T follicular helper cell (primary cell): Measurements from ENCODE around the gene OPRD1.
A peak's percentile ranks its signal among the peaks of the same experiment; 100 is the strongest.

Experiments
- DNase-seq: peaks from one replicate; pipeline ENCODE4 v3.0.0-alpha.2; 2020; ENCODE audit warnings: low read depth

OPRD1 gene

DNA sequence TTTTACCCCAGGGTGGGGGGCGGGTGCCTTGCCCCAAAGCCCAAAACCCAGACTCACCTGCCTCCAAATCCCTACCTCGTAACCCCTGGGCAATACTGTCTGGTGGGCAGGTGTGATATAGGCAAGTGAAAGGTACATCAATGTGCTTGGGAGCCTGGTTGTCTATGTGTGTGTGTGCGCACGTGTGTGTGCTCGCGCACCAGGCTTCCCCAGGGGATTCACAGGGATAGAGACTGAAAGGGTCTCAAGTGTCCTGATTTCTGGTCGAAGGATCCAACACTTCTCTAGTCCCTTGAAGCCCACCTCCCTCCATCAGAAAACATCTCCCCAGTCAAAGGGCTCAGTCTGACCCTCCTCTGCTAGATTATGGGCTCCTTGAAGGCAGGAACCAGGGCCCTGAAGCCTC is 73.5 kb downstream of the OPRD1 start:
- DNase-seq, result no peak

DNA sequence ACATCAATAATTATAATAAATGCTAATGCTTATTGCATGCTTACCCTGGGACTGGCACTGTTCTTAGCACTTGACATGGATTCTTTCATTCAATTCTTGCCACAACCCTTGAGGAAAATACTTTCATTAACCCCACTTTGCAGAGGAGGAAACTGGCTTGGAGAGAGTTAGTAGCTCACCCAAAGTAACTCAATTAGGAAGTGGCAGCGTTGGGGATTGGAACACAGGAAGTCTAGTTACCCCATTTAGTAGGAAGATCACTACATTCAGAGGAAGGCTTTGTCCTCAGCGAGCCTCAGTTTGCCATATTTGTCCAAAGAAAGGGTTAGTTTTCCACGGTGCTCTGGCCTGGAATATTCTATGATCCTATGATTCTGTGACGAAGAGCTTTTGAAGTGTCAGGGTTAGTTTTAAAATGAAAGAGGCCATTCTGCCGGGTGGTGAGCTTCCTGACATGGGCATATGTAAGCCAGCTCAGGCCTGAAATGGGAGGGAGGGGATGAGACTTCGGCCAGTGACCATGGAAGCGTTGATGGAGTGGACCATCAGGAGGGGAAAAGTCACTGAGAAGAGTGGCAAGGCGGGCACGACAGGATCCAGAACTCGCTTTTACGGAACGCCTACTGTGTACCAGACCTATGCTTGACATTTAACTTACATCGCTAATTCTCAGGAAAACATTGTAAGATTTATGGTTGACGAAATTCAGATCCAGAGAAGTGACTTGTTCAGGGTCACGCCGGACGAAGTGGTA is 74.2 kb downstream of the OPRD1 start:
- DNase-seq, result no peak

DNA sequence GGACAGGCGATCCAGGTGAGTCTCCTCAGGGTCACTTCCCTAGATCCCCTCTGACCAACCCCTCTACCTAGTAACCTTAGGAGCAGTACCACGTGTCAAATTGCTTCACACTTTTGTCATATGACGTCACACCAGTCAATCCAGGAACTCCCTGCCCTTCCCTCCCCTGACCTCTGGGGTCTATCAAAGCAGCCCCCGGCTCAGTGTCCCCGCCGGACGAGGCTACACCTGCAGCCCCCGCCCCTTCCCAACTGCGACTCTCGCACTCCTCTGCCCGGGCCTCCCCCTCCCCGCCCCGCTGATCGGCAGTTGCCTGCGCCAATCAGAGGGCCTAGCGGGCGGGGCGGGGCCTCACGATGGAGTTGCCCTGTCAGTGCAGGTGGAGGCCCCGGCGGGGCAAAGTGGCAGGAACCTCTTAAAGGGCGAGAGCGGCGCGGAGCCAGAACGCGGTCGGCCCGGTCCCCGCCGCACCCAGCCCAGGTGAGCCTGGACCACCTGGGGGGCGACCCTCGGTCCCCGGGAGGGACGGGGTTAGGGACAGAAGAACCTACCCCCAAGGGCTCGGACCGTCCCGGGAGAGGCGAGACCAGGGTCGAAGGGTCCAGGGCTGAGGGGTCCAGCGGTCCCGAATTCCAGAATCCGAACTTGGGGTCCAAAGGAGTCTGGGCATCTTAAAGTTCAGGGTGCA is 74.9 kb downstream of the OPRD1 start:
- peak; percentile 88 for DNase-seq

DNA sequence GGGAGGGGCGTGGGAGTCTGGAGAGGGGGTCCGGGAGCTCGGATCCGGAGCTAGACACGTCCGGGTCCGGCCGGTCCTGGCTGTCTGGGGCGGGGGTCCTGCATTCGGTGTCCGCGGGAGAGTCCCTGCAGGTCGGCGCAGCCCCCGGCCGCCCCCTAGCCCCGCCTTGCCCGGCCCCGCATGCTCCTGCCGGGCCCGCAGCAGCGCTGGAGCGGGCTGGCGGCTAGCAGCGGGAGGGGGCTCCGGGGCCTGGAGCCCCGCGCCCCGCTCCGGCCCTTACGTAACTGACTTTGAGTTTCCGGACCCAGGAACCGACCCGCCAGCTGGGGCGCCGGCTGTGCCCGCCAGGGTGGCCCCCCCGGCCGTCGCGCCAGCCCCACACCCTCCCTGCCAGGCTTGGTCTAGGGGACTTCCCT is 75.5 kb downstream of the OPRD1 start:
- DNase-seq, result peak; percentile 57

DNA sequence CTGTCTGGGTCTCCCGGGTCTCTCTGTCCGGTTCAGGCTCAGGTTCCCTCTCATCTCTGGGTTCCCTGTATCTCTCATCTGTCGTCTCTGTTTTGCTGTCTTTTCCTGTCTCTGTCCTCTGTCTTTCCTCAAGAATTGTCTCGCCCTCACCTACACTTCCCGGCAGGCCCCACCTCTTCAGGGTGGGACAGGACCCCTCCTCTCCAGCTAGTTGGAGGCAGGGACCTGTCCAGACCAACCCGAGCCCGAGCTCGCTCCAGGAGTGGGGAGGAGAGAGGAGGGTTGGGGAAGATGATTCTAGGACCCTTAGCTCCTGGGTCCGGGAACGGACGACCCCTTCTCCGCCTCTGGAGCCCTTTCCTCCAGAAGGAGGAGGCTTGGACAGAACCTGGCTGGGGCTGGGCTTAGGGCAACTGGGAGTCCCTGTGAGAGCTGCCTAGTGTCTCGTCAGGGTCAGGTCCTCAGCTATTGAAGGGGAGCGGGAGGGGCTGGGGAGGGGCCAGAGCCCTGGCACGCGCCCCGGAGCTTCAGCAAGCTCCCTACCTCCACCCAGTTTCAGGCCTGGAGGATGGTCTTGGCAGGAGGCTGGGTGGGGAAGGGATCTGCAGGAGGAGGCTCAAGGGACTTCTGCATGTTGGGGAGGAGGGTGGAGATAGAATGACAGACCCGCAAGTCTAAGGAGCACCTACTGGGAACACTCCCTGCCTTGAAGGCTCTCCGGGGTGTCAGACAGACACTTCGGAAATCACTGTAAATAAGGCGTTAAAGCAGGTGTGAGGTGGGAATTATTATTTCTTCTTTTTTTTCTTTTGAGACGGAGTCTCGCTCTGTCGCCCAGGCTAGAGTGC is 76.1 kb downstream of the OPRD1 start:
- no peak for DNase-seq

DNA sequence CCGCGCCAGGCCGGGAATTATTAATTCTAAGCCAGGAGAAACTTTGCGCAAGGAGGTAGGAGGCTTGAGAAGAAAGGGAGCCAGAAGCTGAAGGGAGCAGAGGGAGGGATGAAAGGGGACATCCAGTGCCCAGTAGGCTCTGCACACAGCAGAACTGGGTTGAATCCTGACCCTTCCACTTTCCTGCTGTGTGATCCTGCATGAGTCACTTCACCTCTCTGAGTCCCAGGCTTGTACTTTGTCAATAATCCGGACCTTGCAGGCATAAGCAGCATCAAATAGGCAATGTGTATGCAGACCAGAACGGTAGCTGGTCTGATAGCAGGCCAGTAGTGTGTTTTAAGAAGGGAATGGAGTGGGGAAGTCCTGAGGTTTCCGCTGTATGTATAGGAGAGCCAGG is 76.9 kb downstream of the OPRD1 start:
- DNase-seq, result no peak

DNA sequence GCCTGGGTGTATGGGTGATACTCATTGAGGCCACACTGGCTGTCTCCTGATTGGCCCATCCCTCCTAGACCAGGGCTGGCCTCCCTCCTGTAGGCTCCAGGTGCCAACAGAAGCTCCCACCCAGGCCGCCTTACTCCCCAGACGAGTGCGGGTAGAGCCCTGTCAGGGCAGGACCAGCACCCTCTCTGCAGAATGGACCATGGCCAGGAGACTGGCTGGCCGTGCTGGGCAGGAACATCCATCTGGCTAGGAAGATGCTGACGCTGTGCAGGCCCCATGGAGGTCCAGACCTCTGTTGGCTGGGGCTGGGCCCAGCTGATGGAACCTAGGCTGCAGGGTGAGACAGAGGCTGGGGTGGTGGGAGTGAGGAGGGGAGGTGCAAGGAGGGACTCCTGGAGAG is 77.4 kb downstream of the OPRD1 start:
- DNase-seq, result no peak

DNA sequence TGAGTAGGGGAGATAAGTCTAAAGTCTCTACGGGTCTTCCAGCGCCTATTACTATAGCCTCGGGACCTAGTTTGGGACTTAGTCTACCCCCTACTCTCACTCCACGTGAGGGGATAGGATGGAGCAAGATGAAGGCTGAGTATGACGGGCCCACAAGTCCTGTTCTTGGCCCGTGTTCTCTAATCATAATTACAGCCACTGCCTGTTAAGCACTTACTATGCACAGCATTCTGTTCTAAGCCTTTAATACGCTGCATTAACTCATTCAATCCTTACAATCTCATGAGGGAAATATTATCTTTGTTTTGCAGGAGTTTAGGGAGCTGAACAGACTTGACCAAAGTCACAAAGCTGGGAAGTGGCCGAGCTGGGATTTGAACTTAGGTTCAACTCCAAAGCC is 78.5 kb downstream of the OPRD1 start:
- DNase-seq, result no peak

DNA sequence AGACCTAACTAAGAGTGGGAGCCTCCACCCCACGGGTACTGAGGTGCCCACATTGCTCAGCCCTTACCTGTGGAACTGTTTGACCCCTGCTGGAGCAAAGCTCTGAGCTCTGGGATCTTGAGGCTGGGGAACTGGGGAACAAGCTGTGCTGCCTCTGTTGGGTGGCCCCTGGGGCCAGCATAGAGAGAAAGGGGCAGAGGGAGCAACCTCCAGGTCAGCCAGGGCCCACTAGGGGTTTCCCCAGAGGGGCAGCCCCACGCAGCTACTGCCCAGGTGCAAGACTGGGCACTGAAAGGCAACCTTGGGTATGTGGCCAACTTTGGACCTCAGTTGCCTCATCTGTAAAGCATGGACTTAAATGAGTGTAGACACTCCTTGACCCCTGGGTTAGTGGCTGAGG is 78.9 kb downstream of the OPRD1 start:
- DNase-seq, result no peak

DNA sequence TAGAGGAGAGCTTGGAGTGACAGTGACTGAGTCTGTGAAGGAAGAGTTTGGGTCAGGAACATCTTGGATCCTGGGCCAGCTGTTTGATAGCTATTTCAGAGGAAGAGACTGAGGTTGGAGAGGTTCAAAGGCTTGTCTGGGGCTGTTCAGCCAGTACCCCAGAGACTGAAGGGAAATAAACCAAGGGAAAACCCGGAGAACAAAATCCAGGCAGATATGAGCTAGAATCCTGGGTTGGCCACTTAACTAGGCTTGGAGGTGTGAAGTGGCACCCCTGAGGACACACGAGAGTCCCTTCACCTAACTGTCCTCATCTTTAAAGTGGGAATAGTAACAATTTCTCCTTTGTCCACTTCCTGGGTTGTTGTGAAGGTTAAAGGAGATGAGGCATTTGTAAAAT is 79.3 kb downstream of the OPRD1 start:
- DNase-seq, result no peak

DNA sequence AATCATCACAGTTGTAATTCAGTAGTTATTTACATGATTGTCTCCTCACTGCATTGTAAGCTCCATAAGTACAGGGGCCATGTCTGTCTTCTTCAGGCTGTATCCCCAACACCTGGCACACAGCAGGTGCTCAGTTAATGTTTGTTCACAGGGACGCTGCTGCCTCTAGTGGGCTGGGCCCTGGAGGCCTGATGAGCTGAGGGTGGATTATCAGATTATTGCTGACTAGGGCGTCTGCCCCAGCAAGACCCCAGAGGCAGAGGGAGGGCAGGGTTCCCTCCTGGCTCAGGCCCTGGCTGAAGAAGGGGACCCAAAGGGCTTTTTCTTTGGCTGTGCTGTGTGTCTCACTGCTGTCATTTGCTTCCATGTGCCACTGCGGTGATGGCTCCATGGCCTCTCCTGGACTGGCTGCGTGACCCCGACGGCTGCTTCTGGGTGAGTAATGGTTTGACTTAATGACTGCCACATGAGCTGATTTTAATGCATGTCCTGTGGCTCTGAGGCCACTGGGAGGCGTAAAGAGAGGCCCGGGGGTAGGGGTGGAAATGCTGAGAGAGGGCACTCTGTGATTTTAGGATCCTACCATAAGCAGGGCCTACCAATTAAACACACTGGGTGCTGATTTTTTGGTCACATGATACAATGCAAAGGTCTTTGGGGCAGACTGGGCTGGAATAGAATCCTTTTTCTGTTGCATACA is 81.6 kb downstream of the OPRD1 start:
- DNase-seq, result no peak

DNA sequence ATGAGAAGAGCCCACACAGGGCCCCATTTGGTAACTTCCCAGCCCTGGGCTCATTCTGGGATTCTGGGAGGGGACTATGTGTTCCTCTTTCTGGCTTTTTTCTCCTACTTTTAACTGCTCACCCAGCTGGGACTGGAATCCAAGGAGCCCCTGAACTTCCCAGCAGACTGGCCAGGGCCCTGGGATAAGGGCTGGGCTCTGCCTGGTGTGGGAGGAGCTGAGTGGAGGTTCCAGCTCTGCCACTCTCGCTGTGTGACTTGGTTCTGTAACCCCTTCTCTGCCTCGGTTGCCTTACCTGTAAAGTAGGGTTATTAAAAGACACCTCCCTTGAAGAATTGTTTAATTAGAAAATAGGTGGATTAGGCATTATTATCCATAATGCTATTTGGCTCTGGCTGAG is 82.8 kb downstream of the OPRD1 start:
- no peak for DNase-seq

DNA sequence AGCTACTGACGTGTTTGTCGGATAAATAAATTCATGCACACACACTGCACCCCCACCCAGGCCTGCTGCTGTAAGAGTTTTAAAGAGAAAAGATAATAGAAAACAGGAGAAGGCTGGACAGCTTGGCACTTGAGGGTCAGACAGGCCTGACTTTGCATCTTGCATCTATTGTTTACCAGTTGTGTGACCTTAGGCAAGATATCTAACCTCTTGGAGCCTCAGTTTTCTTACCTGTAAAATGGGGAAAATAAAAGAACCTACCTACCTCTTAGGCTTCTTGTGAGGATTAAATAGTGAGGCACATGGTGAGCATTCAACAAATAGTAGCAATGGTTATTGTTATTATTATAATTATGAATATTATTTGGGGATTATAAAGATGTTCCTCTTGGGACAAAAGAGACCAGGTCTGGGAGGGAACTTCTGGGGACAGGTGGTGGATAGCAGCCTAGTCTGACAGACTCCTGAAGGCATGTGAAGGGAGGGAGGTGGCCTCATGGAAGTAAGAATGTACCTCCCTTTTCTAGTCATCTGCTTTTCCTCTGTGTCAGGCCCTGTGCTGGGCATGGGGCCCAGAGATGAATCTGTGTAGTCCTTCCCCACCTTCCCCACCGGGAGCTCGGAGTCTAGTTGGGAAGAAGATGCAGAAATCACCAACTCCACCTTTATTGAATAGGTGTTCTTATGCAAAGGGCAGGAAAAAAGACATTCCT is 84.1 kb downstream of the OPRD1 start:
- DNase-seq, result no peak

DNA sequence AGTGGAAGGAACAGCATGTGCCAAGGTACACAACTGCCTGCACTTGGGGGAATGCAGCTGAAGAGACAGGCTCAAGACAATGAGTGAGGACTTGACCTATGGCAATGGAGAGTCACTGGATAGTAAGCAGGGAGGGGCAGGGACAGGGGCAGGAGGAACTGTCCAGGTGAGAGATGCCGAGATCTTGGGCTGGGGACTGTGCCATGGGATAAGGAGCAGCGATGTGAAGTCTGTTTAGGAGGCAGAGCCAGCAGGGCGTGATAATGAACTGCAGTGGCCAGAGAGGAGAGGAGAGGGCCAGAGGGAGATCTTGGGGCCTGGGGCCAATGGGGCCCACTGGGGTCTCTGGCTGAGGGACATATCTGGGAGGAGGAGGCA is 84.6 kb downstream of the OPRD1 start:
- no peak for DNase-seq

DNA sequence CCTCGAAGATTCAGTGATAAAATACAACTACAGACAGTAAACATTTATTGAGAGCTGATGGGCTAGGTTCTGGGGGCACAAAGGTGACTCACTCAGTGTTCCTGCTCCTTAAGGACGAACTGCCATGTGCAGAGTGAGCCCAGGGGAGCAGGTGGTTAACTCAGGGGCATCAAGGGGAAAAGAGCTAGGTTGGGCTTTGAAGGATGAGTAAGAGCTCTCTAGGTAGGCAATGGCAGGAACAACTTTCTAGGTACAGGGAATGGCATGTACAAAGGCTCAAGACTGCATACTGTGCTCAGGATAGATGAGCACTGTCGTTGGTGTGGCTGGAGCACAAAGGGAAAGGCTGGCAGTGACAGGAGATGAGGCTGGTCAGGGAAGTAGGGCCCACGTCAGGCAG is 85.8 kb downstream of the OPRD1 start:
- DNase-seq, result no peak

DNA sequence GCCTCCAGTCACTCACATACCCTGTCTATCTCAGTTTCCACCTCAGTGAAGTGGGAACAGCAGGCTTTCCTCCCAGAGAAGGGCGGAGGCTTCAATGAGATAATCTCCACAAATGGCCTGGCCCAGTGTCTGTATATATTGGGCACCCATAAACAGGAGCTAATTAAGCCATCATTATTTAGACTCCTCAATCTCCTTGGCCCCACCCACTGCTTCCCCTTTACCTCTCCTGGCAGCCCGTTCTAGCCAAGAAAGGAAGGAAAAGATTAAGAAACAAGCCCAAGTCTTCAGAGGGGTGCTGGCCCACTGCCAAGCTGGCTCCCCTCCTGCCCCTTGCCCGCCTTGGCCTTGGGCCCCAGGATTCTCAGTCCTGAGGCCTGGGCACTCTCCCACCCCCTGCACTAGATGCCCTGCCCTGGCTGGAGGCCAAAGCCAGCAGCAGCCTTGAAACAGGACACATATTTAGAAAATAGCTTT is 86.5 kb downstream of the OPRD1 start:
- no peak for DNase-seq

DNA sequence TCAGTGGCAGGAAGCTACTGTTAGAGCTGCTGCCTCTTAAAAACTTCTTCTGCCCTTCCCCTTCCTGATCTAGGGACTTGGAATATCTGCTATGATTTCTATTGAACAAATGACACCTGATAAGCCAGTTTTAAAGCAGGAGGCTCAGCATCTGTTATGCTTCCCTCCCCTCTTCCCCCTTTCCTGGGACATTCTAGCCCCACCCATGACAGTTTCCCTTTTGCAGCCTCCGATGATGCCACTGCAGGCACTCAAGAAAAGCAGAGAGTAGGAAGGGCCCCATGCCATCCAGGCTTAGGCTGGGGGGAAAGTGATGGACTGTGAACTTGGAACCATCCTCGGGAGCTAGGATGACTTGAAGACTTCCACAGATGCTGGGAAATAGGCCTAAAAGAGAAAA is 87.3 kb downstream of the OPRD1 start:
- no peak for DNase-seq

DNA sequence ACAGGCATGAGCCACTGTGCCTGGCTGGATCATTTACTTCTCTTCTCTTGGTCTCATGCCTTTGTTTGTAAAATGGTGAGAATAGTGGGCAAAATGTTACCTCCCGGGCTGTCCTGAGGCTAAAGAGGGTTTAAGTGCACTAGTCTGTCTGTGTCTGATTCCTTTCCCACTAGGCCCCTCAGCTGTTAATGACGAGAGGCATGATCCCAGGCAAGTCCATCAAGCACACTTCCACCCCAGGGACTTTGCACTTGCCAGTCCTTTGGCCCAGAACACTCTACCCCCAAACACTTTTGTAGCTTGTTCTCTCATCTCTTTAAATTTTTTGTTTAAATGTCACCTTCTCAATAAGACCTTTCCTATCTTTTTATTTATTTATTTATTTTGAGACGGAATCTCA is 88.6 kb downstream of the OPRD1 start:
- DNase-seq, result no peak

DNA sequence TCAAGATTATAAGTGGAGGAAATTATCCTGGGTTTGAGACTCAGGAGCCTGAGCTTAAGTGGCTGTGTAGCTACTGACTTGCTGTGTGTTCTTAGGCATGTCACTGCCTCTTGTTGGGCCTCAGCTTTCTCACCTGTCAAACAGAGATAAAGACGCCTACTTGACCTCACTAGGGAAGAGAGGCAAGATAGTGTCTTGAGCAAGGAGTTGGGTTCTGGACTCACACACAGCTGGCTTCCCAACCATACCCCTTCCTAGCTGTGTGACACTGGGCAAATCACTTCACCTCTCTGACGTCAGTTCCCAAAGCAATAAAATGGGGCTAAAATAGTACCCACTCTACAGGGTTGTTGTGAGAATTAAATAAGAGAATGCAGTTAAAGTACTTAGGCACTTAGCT is 90.8 kb downstream of the OPRD1 start:
- no peak for DNase-seq

DNA sequence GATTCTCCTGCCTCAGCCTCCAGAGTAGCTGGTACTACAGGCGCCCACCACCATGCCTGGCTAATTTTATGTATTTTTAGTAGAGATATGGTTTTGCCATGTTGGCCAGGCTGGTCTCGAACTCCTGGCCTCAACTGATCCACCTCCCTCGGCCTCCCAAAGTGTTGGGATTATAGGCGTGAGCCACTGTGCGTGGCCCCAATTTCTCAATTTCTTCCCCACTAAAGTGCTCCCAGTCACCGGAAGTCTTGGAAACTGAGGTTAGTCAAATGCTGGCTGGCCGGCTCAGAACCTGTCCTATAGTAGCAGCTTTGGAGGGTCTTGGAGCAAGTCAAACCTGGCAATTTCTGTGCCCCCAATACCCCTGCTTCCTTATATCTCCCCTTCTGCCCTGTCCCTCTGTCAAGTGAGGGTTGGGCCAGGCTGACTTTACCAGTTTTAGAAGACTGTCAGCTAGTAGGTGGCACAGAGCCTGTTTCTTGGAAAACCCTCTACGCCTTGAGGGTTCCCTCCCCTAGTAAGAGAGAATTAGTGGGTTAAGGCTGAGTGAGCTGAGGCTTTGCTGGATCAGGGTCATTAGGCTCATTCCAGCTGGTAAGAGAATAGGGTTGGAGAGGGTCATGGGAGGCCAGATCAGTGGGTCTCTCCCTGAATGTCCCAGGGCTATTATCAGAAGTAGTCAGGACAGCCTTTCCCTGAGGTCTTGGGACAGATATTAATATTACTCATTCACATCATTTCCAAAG is 94.1 kb downstream of the OPRD1 start:
- DNase-seq, result no peak

DNA sequence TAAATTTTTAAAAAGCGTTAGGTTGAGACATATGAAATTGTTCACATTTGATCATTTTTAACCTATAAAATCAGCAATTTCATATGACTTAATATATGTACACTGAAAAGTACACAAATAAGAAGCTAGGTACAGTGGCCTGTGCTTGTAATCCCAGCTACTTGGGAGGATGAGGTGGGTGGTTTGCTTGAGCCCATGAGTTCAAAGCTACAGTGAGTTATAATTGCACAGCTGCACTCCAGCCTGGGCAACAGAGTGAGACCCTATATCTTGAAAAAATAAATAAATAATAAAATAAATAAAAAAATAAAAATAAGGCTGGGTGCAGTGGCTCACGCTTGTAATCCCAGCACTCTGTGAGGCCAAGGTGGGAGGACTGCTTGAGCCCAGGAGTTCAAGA is 97.2 kb downstream of the OPRD1 start:
- DNase-seq, result no peak
